HG03175 (cell line): Measurements from ENCODE around the gene FGFR4.
A peak's percentile ranks its signal among the peaks of the same experiment; 100 is the strongest.

Source experiments
- ATAC-seq: cut with Tn5 transposase; IDR thresholded peaks from one replicate; pipeline ENCODE4 v1.9.1; 2021; ENCODE audit warnings: mild to moderate bottlenecking, moderate library complexity; ENCODE audit not compliant: unreplicated experiment

Gene FGFR4

DNA sequence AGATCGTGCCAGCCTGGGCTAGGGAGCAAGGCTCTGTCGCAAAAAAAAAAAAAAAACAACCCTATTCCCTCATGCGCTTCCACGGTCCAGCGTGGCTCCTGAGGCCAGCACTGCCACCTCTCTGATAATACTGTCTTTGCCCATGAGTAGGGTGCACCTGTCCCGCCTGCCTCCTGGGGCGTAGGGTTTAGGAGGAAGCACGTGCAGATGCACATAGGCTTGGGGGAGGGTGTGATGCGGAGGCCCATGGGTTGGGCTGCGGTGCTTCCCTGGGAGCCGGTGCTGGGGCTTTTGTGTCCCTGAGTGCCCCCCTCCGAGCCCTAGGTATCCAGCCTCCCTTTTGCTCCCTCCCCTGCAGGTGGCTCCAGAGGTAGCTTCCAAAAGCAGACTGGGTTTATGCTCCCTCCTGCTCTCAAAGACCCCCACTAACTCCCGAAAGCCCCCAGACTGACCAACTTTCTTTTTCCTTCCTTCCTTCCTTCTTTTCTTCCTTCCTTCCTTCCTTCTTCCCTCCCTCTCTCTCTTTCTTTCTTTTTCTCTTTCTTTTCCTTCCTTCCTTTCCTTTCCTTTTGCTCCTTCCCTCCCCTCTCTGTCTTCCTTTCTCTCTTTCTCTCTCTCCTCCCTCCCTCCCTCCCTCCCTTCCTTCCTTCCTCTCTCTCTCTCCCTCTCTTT, 12.8 kb downstream of the FGFR4 start:
- ATAC-seq, result no peak

DNA sequence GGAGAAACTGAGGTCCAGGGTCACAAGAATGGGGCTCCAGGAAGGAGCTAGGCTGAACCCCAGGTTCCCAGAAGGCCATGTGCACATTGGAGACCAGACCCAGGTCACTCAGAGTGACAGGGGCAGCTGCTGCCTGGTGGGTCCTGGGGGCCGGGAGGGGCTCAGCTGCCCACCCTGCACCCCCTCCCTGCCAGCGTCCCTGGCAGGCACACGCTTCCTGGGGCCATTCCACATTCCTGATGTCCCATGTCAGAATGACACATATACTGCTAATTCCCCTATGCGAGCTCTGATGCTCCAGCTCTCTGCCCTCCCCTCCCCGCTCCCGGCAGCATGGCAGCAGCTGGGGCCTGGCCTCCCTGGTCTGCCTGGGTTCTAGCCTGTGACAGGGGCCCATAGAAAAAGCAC, 14.0 kb downstream of the FGFR4 start:
- no peak for ATAC-seq

DNA sequence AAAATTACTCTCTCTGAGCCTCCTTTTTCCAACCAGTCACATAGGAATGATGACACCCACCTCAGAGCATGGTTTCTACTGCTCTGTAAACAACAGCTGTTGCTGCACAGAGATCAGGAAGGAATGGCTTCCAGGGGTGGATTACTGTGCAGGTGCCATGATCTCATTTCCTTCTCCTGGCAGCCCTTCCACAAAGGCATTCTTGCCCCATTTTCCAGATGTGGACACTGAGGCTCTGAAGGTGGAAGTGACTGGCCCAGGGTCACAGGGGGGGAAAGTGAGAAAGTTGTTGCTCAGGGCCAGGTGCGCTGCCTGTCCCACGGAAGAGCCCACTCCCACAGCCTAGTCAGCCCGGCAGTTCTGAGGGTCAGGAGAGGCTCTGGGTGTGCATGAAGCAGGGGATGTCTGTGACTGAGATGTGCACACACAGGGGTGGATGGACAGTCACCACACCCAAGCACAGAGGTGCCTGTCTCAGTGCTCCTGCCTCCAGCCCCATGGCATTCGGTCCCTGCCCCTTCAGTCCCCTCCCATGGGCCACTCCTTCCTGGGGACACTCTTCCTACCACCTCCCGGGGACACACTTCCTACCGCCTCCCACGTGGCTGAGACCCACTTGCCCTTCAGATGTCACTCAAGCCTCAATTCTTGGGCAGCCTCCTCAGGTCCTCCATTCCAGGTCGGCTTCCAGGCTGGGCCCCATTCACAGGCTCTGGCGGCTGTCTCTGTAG, 17.0 kb downstream of the FGFR4 start:
- ATAC-seq, result no peak

DNA sequence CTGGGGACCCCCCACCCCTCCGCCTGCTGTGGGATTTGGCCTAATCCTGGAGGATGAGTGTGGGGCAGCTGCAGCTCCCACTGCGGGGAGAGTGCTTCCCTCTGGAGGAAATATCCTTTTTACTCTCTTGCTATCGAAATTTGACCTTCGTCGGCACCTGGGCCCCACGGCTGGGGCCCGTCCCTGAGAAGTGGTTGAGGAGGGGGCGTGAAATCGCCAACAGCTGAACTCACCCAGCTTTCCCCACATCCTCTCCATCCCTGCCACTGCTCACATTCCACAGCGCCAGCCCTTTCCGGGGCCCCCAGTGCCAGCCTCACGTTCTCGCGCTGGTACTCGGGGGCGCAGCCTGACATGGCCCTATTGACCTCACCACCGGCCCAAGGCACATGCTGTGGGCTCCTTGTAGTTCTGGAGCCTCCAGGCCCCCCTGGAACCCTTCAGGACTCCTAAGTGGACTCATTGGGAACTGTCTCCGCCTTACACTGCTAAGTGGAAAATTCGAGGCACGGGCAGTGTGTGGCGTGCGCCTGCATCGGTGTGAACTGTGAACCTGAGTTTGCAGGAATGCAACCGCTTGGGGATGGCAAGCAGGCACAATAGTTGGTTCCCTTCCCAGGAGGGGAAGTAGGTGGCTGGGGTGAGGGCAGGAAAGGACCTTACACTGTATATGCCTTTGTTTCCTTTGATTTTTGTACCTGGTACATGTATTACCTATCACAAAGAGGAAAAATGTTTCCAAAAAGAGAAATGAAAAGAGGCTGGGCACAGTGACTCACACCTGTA, 19.2 kb downstream of the FGFR4 start:
- ATAC-seq, result no peak

DNA sequence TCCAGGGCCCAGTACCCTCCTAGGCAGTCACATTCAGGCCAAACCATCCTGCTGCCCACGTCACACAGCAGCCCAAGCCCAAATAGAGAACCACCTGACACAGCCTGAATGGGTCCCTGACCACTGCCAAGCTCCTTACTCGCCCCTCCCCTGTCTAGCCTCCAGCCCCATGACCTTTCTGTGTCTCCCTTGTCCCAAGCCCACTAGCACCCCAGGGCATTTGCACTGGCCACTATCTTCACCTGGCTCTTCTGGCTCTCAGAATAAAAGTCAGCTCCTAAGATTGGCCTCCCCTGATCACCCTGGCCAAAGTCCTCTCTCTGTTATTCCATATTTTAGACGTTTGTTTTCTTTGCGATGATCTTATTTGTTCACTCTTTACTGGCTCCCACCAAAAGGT, 20.4 kb downstream of the FGFR4 start:
- no peak for ATAC-seq

DNA sequence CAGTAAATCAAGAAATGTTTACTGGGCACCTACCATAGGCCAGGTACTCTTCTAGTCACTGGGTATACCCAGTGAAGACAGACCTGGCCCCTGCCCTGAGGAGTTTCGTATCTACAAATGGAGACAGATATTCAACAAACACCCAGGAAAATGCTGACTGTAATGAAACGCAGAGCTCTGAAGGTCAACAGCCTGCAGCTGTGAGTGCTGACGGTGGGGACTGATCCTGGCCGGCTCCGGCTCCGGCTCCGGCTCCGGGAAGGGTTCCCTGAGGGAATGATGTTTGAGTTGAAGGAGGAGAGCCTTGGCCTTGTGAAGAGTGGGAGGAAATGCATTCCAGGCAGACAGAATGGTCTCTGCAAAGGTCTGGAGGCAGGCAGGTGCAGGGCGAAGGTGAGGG, 23.1 kb downstream of the FGFR4 start:
- no peak for ATAC-seq

DNA sequence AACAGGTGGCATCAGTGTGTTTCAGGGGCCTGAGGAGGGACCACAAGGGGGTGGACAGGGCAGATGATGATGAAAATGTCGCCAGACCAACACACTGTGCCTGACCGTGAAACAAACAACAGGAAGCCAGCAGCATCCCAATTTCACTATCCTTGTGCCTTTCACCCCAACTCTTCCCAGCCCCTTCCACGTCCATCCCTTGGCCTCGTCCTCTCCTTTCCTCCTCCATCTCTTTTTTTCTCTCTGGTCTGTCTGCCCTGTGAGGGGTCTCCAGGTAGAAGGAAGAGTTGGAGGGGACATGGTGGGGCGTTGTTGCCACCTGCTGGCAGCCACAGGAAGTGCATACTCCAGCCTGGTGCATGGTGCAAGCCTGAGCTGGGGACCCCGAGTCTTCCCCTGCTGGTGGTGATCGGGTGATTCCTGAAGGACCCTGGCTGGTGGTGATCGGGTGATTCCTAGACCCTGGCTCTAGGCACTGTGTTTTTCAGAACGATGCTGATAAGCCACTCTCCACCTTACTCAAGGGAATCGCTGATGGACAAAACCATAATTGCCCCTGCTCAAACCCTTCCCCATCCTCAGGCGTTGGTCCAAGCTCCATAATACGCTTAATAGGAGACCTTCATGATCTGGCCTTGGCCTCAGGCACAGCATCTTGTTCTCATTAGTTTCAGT, 25.1 kb downstream of the FGFR4 start:
- ATAC-seq, result no peak

DNA sequence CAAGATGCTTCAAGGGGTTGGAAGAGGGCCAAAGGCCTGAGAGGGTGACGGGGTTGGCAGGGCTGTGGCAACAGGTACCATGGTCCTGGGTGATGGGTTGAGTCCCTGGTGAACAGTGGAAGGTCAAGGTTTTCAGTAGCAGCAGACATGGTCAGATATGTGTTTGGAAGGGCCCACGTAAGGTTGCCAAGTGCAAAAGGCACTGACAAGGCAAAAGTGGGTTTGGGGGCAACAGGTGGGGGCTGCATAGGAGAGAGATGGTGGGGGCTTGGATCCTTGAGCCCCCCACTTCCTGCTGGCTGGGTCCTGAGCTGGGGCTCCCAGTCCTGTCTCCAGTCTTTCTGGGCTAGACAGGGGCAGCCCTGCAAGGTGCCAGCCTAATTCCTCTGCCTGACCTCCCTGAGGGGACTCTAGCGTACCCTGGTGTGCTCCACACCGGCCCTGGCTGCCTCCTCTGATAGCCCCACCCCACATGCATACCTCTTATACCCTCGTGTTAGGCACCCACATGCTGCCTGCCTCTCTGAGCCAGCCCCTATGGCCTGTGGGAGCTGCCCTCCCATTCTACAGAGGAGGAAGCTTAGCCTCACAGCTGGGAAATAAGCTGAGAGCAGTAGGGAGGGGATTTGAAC, 26.0 kb downstream of the FGFR4 start:
- no peak for ATAC-seq

DNA sequence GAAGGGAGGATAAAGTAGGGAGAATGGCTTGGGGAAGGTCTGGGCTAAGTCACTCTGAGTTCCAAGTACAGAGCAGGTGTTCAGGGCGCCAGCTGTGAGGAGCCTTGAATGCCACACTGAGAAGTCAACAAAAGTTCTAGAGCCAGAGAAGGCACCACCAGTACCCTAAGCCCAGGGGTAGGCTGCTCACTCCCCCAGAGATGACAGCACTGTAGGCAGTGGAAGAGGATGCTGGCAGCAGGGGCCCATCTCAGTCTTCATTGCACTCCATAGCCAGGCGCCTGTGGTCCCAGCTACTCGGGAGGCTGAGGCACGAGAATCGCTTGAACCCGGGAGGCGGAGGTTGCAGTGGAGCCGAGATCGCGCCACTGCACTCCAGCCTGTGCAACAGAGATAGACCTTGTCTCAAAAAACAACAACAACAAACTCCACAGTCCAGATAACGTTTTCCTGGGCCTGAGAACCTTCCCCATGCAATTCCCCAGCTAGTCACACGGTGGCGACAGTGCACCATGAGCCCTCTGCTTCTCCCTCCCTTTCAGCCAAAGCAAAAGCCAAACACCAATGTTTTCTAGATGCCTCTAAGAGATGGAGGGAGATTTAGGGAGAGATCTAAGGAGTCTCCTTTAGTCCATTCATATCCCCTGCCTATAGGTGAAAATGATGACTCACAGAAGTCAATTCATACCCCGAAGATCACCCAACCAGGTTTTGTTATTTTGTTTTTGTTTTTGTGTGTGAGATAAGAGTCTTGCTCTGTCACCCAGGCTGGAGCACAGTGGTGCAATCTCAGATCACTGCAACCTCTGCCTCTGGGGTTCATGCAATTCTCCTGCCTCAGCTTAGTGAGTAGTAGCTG, 27.1 kb downstream of the FGFR4 start:
- peak; percentile 53 for ATAC-seq

DNA sequence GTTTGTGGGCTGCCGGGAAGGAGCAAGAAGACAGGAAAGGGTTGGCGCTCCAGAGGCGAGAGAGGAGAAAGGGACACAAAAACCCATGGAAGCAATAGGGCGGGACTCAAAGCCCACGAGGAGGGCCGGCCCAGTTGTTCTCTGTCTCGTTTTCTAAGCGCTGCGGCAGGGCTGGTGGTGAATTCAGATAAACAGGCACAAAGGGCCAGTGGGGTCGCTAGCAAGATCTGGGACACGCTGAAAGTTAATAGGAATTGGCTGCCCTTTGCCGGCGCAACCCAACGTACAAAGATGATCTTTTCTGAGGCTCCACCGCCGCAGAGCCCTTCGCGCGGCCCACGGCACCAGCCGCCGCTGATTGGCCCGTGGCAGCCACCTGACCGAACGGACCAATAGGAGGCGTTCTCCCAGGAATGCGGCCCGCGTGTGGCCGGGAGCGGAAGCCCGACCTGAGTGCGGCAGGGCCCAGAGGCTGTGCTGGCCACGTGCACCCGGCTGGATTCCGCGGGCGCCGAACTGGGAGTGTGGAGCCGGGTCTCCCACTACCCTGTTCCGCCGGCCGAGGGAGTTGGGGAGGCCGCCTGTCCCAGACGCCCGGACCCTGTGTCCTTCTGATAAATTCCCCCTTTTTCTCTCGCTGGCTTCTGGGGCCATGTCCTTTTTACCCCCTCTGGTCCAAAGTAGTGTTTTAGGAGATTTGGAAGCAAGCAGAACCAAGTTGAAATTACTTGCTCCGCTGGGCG, 30.1 kb downstream of the FGFR4 start:
- peak; percentile 62 for ATAC-seq

DNA sequence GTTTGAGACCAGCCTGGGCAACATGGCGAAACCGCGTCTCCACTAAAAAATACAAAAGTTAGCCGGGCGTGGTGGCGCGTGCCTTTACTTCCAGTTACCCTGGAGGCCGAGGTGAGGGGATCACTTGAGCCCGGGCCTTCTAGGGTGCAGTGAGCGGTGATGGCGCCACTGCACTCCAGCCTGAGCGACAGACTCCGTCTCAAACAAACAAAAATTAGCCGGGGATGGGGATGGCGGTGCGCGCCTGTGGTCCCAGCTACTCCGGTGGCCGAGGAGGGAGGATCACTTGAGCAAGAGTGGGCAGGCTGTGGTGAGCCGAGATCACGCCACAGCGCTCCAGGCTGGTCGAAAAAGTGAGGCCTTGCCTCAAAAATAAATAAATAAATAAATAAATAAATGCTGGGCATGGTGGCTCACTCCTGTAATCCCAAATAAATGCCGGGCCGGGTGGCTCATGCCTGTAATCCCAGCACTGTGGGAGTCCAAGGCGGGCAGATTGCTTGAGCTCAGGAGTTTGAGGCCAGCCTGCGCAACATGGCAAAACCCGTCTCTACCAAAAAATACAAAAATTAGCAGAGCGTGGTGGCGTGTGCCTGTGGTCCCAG, 30.8 kb downstream of the FGFR4 start:
- no peak for ATAC-seq

DNA sequence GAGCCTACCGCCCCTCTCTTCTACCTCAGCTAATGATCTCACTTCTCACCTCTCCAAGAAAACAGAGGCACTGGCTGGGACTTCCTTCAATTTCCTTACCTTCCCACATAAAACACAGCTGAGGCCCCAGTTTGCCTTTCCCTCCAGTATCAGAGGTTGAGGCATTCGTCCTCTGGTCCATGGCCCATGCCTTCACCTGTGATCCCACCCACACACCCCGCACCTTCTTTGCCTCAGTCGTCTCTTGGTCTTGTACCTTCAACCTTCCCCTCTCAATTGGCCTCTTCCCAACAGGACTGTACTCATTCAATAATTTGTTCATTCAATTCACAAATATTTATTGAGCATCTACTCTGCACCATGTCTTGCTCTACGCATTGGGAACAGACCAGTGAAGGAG, 35.9 kb downstream of the FGFR4 start:
- no peak for ATAC-seq

DNA sequence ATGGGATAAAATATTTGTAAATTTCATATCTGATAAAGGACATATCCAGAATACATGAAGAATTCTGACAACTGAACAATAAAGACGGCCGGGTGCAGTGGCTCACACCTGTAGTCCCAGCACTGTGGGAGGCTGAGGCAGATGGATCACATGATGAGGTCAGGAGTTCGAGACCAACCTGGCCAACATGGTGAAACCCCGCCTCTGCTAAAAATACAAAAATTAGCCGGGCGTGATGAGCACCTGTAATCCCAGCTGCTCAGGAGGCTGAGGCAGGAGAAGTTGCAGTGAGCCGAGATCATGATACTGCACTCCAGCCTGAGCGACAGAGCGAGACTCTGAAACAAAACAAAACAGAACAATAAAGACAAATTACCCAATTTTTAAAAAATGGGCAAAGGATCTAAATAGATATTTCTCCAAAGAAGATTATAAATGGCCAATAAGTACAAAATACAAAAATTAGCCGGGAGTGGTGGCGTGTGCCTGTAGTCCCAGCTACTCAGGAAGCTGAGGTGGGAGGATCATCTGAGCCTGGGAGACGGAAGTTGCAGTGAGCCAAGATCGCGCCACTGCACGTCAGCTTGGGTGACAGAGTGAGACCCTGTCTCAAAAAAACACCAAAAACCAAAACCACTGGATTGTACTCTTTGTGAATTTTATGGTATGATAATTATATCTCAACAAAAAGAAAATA, 37.2 kb downstream of the FGFR4 start:
- peak; percentile 47 for ATAC-seq

DNA sequence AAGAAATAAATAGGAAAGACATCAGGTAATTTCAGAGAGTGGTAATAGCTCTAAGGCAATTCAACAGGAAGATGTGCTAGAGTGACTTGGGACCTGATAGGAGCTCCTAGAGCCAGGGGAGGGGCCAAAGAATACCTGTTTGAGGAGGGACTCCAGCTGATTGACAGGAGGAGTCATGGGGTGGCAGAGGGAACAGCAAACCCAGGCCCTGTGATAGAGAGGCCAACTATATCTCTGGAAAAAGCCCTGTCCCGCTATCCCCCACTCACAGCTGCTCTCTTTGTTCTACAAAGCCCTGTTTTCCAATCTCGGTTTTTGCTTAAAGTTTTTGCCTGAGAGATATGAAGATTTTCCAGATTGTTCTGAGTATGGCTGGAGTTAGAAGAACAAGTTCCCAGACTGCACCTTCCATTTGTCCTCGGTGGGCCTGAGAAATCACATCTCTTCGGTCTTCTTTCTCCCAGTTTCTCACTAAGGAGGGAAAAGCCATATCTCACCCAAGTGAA, 37.8 kb downstream of the FGFR4 start:
- peak; percentile 79 for ATAC-seq

DNA sequence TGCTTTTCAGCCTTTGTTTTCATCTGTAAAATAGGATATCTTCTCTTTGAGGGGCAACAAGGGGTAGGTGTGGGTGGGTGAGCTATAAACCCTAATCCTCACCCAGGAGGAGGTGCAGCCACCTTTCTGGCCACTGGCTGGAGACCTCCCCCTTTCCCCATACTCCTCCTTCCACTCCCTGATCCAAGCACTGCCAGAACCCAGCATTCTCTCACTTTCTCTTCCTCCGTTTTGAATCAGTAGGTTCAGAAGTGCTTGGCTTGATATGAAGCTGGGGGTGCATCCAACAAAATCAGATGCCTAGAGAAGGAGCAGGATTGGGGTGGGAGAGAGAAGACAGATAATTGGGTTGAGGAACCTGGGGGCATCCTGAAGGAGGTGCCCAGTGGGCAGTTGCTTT, 40.1 kb downstream of the FGFR4 start:
- ATAC-seq, result no peak

DNA sequence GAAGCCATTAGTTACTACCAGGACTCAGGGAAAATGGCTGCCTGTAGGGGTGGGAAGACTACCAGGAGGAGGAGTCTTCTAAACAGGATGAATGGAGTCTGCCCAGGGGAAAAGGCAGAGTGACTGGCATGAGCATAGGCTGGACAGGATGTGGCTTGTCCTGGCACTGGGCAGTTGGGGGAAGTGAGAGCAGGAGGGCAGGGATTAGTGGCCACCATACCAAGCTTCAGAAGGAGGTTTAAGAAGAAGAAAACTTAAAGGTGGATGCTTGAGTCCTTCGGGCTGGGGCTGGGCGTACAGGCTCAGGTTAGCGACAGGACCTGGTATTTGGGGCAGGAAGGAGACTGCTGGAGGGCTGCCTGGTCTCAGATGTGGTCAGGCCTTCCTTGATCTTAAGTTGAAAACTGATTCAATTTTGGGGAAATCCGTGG, 41.9 kb downstream of the FGFR4 start:
- ATAC-seq, result no peak

DNA sequence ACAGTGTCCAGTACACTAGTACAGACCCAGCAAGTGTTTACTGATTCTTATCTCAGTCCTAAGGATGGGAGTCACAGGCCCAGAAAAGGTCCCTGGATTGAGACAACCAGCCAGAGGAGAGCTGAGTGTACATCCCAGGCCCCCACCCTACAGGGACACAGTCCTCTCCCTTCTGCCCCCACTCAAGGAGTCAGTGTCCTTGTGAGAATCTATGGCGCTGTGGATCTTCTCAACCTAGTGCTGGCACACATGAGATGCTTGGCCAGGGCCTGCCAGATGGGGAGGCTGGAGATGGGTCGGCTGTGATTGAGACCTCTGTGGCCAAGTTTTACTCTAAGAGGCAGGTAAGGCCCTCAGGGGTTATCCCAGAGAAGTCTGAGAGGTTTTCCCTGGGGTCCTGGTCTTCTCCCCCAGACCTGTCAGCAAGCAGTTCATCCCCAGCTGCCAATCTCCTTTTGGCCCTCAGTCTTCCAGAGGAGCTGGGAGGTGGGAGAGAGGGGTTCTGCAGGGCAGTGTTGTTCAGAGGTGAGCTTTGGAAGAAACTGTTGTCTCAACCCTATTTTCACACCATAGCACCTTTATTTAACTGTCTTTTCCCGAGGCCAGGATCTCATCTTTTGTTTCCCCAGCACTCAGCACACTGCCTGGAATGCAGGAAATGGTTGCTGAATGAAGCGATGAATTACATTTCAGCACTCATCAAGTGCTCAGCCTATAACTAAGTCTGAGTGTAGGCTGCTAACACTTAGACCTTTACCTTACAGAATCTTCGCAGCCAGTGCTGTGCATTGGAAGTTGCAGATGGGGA, 43.7 kb downstream of the FGFR4 start:
- no peak for ATAC-seq
